SH-SY5Y (cell line): ENCODE results near the gene C11orf71.
A peak's percentile ranks its signal among the peaks of the same experiment; 100 is the strongest.

Experiments
- GATA2 ChIP-seq: IDR thresholded peaks from 2 replicates; pipeline ENCODE4 v1.6.1; 2011; ENCODE audit warnings: mild to moderate bottlenecking, low read depth, low read length
- GATA3 ChIP-seq: IDR thresholded peaks from 2 replicates; pipeline ENCODE4 v1.6.1; 2011; ENCODE audit warnings: low read depth, mild to moderate bottlenecking, low read length, moderate library complexity

The C11orf71 gene

DNA sequence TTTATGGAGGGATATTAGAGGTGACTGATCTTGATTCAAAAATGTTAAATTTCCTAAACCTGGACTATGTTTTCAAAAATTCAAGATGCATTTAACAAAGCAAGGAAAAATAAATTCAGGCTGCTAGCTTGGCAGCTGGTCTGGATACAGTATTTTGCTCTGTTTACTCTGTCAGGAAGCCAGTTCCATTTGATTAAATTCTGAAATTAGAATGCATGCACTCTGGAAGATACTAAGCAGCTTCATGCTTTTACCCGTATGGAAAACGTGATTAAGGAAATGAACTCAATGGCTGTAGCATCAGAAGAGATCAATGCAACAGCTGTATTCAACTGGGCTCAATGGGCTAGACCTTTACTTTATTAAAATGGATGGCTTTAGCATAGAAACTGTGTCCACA is 14.2 kb downstream of the C11orf71 start:
- TF ChIP-seq GATA3 (no peak), GATA2 (no peak)

DNA sequence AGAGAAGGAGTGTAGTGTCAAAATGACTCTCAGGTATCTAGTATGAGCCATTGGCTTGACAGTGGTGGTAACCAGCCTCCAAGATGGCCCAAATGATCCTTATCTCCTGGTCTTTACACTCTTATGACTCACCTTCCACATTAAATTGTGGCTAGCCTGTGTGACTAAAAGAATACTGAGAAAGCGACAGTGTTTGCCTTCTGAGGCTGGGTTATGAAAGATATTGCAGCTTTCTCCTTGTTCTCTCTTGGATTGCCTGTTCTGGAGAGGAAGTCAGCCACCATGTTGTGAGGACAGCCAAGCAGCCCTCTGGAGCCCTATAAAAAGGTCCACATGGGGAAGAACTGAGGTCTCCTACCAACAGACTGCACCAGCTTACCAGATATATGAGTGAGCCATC is 15.8 kb downstream of the C11orf71 start:
- no peak for TF ChIP-seq GATA3
- TF ChIP-seq GATA2 = no peak

DNA sequence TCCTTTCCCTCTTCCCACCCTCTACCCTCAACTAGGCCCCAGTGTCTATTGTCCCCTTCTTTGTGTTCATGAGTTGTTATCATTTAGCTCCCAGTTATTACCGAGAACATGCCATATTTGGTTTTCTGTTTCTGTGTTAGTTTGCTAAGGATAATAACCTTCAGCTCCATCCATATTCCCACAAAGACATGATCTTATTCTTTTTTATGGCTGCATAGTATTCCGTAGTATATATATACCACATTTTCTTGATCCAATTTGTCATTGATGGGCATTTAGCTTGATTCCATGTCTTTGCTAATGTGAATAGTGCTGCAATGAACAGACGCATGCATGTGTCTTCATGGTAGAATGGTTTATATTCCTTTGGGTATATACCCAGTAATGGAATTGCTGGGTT is 17.8 kb downstream of the C11orf71 start:
- TF ChIP-seq GATA3 (no peak), GATA2 (no peak)

DNA sequence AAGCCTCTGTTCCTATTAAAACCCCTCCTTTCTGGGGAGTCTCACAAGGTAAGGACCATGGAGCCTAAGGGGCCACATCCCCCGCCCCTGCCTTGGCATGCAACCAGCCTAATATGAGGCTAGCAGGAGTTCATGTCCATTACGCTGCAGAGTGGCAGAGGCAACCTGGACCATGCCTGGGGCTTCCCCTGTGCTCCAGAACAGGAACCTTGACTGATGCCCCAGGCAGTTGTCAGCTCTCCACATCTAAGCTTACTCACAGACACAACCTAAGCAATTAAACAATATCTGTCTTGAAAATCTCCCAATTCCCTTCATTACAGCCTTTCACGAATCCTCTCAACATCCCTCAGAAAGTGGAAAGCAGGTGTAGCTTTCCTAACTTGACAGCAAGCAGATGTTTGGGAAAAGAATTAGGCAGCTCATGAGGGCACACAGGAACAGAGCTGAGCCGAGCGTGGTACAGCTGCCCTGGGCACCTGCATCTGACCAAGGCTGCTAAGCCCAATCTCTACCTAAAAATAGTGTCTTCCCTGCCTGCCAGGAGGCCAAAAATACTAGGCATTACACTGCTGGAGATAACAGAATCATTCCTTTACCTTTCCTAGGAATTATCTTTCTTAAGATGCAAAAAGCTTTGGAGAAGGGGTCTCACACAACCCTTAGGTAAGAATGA is 20.8 kb downstream of the C11orf71 start:
- no peak for TF ChIP-seq GATA3
- TF ChIP-seq GATA2 = peak; percentile 37

DNA sequence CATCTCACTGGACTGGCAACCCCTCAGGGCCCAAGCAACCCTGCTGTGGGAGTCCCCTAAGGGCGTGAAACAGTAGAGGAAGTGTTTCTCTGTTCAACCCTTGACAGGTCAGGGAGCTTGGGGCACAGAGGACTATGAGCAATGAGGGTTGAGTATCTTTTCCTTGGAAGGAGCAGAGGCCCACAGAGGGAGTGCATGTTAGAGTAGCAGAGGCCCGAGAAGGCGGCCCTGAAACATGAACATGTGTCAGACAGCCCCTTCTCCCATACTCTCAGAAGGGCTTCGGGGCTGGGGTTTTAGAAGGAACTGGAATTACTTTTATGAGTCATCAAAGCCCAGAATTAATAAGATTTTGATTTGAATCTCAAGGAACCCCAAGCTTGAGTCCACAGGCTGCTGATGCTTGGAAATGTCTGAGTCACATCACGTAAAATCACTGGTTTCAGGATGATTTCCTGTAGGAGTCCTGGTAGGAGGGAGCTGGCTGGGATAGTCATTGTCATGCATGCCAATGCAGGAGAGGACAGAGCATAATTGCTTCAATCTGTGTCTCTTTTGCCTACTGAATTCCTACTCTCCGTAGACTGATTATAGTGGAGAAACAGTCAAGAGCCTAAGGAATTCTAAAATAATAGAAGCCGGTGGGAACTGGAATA is 22.6 kb downstream of the C11orf71 start:
- TF ChIP-seq GATA2 (no peak), GATA3 (no peak)

DNA sequence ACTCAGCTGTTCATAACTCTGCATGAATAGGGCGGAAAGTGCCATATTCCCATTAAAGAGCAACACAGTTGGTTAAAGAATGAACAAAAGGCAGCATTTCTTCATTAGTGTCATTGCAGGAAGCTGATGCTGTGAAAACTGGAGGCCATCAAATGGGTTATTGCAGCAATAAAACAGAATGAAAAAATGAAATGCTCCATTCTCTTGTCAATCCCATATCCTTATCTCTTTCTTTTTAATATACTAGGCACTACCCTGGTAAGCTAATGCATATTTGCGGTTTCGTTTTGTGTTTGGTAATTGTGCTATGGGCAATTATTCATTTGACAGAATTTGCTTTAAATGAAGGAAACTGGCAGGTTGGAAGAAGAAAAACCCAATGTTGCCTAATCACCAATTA is 25.3 kb downstream of the C11orf71 start:
- TF ChIP-seq GATA2 = no peak
- no peak for TF ChIP-seq GATA3

DNA sequence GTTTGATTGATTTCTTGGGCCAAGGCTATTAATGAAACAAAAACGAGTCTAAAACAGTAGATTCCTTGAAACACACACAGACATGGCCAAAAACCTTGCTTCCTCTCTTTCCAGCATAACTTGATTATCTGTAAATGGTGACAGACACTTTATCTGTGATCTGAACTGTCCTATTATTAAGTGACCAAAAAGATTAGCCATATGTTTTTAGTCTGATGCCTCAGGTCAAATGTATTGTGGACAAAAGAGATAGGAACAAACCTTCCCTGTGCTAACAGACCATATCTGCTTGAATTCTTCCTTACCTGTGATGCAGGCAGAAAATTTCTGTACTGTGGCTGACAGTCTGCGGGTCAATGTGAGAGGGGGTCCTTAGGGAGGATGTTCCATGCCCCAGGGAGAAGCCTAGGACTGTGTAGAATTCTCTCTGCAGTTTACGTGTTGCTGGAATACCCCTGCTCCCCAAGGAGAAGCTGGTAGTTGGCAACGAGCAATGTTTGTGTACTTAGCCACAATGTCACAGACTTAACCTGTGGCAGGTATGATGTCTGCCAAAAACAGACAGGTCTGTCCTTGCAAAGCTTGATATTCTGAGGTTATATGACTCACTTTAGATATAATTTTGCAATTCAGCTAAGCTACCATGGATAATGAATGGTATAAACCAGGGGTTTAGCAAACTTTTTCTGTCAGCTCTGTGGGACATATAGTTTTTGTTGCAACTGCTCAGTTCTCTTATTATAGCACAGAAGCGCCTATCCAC is 31.2 kb downstream of the C11orf71 start:
- TF ChIP-seq GATA2 (peak; percentile 70; the same call in 1 of the 2 replicates), GATA3 (peak; percentile 90)

DNA sequence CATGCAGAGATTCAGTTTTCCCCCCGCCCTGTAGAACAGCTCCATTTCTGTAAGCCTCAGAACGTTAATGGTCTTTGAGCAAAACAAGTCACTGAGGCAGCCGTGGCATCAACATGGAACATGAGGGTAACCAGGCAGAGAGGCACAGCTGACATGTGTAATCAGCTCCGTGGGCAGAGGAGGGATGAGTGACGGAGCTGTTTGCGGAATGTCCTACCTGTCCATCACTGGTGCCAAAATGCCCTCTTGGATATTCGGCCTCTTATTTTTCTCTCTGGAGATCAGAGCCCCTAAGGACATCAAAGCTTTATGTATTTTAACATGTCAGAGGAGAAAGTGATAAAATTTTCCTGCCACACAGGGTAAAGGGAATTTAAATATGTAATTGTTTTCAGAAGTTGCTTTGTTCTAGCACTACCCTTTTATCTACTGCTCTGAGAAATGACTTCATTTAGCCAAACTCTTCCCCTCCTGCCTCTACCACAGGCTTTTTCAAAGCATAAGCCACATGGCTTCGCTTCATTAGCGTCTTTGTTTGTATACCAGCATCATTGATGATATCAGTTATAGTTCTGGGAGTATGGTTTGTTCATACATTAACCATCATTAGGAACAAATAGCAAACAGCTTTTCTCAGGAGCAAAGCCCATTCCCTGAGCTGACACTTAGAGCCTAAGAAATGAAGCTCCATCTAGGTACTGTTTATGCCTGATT is 32.9 kb downstream of the C11orf71 start:
- TF ChIP-seq GATA2 = peak; percentile 6; the same call in 1 of the 2 replicates
- TF ChIP-seq GATA3 = no peak

DNA sequence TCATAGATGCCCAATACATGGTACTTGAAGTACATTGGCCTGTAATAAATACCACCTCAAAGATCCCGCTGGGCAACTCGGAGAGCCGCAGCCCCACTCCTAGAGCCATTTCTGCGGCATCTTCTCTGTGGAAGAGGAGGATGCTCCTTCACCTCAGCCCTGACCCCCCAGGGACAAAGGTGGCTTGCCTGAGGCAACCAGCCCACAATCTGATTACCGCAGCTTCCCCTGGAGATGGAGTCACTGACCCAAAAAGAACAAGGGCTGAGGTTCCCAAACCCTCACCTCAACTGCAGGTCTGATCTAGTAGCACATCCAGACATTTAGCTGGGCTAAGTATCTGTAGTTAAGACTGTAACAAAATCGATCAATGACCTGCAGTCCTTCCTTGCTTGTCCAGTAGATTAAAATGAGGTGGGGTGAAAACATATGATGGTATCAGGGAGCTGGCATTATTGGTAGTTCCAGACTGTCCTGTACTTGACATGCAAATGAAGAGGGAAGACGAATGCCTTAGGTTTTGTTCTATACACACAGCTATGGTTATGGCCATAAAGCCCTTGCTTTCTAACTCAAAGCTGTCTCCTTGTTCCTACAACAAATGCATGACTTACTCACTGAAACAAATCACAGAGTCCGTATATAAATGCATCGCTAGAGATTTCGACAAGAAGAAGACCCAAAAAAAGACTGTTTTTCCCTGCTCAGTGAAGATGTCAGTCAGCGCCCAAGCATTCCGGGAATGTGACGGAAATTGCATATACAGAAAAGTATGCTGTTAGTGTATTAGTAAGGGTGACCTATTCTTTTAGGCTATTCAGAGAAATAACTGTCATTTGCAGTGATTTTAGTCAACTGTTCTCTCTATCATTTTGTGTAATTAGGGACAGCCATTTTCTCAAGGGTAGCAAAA is 33.7 kb downstream of the C11orf71 start:
- TF ChIP-seq GATA3 (no peak), GATA2 (no peak)

DNA sequence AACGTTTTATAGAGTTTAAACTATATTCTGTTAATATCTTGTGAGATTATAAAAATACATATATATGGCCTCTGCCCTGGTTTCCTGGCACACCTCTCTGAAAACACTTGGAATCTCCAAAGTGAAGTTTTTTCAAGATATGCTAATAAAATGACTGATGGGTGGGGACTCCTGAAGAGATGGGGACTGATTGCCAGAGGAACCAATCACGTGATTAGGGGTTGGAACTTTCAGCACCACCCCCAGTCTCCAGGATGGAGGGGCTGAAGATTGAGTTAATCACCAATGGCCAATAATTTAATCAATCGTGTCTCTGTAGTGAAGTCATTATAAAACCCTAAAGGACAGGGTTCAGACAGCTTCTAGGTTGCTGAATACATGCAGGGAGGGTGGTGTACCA is 37.4 kb downstream of the C11orf71 start:
- TF ChIP-seq GATA2 = no peak
- no peak for TF ChIP-seq GATA3

DNA sequence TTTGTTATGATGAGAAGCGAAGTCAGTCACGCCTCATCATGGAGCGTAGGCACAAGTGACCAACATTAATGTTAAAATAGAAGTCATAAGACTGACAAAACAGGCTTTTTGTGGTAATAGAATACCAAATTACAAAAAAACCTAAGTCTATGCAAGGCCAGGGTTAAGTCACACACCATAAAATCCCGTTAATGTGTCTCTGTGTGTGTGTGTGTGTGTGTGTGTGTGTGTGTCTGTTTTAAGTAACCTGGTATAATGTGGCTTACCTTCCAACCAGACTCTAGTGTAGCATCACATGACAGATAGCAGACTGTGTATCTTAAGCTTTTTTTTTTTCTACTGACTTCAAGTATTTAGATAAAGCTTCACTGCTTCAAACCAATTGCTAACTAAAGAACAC is 38.0 kb downstream of the C11orf71 start:
- TF ChIP-seq GATA3 (no peak), GATA2 (no peak)

DNA sequence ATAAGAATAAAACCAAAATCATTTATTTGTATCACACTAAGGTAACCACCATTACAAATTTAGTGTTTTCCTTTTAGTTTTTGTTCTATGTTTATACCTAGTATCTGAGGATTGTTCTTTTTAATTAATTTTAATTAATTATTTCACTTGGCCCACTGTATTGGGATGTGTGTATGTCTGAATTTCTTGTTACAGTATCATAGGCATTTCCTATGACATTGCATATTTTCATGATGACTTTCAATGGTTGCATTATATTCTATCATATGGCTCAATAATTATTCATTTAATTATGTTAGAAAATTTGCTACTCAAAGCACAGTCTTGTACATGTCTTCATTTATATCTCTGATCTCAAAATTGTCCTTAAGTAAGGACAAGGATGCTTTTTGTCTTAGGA is 41.0 kb downstream of the C11orf71 start:
- TF ChIP-seq GATA3 (no peak), GATA2 (no peak)

DNA sequence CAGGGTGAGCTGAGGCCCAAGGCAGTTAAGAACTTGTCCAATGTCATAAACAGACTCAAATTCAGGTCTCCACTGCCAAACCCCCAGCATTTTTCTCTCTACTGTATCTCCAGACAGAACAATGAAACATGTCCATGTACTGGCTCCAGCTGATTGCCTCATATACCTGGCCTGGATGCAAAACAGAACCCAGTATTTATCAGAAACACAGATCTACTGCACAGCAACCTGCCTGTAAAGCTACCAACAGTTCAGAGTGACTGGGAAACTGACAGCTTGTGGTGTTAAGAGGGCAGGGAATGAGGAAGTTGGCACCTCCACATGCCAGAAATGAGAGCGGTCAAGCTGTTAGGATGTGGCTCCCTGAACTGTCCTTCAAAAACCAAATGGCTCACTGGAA is 41.6 kb downstream of the C11orf71 start:
- TF ChIP-seq GATA2 (peak; percentile 76), GATA3 (no peak)
